ENCODE data around the gene CSNK1A1.
"Not testable (repeated sequence)": the region's sequence is repeated elsewhere in the genome, so short reads cannot be mapped to it uniquely, and the experiment has no call there.

Gene CSNK1A1

DNA sequence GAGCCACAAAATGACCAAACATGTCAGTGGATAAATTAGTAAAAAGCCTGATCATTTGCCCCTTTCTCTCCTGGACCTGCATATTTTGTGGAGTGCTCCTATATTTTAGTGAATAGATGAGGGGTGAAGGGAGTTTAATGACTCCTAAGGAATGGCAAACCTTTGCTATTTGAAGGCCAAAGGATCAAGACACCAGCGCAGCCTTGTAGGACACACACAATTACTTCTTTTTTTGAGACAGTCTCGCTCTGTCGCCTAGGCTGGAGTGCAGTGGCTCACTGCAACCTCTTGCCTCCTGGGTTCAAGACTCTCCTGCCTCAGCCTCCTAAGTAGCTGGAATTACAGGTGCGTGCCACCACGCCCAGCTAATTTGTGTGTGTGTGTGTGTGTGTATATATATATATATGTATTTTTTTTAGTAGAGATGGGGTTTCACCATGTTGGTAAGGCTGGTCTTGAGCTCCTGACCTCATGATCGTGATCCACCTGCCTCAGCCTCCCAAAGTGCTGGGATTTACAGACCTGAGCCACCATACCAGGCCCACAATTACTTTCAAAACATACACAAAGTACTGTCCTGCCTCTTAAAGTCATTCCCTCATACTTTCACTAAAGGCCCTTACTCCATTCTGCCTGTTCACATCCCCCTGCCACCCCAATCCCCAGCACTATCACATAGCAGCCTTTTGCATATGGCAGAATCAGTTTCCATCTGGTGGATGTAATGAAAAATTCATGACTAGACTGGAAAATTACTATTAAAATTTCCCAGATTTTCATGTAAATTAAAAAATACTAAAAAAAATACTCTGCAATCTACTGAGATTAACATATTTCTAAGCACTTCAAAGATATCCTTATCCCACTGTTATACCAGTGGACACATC is 60.4 kb downstream of the CSNK1A1 start:
- DNase-seq (ENCODE audit: low read depth in 2 of 2): no peak

DNA sequence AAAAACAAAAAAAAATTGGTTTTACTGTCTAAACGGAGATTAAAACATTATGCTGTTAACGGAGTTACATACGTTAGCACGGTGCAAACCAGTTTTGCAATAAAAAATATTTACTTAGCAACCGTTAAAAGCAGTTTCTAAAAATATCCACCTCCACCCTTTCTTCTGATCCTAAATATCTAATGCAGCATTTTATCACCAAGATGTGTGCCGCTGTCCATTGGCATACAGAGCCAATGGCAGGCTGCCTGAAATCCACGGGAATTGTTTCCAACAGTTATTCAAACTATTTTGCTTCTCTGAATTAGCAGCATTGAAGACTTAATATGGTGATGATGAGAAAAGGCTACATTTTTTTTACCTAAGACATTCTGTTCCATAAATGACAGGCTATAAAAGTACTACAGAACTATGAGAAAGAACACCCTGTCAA is 61.6 kb downstream of the CSNK1A1 start:
- DNase-seq (ENCODE audit: low read depth in 2 of 2): no peak

DNA sequence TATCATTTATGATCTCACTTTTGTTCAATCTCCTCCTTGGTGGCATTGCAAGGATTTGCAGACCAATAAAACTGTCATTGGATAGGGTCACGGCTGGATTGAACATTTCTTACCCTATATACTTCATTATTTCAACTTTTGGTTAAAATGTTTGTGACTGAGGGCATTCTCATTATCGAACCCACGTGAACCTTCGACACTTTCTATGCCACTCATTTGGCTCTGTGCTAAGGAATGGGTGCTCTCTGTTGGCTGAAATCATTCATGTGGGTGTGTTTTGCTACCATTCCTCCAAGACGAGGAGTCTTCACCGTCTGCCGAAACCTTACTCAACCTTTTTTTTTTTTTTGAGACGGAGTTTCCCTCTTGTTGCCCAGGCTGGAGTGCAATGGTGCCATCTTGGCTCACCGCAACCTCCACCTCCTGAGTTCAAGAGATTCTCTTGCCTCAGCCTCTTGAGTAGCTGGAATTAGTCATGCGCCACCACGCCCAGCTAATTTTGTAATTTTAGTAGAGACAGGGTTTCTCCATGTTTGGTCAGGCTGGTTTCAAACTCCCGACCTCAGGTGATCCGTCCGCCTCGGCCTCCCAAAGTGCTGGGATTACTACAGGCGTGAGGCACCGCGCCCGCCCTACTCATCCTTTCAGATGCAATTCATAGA is 62.5 kb downstream of the CSNK1A1 start:
- no peak for DNase-seq (ENCODE audit: low read depth in 2 of 2)

DNA sequence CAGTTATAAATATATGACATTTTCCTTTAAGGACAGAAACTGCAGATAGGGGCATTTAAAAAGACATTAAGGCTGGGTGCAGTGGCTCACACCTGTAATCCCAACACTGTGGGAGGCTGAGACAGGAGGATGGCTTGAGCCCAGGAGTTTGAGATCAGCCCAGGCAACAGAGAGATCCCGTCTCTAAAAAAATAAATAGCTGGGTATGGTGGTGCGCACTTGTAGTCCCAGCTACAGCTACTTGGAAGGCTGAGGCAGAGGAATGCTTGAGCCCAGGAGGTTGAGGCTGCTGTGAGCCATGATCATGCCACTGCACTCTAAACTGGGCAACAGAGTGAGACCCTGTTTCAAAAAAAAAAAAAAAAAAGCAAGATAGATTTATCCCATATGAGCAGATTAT is 63.6 kb downstream of the CSNK1A1 start:
- DNase-seq (ENCODE audit: low read depth in 2 of 2): no peak

DNA sequence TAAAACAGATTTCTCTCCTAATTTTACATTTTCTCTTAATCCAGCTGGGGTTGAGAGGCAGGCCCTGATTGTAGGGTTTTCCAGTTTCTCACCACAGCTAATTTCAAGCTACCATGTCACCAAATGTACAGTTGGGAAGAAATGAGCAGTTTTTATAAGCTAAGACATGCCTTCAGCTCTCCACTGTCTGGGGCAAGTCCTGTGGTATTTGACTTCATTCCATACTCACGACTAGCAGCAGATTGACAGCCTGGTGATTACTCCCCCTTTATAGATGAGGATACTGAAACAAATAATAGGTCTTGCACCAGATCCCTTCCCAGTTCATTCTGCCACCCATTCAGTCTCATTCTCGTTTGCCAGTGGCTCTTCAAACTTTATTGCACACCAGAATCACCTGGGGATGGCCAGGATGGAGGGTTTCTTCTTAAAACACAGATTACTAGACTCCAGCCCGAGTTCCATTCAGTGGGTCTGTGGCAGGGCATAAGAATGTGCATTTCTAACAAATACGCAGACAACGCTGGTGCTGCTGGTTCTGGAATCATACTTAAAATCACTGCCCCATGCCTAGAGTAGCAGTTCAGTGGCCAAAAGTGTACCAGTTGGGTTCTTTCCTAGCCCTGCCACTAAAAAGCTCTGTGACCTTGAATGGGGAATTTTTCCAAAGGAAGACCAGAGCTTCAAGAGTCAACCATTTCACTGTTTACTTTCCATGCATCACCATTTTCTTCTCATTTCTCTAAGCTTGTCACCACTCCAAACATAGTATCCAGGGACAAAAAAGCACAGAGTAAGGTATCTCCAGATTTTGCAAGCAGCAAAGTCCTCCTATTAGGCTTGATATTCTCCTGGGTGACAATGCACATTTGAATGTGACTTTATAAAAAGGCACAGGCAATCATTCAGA is 64.3 kb downstream of the CSNK1A1 start:
- no peak for DNase-seq (ENCODE audit: low read depth in 2 of 2)

DNA sequence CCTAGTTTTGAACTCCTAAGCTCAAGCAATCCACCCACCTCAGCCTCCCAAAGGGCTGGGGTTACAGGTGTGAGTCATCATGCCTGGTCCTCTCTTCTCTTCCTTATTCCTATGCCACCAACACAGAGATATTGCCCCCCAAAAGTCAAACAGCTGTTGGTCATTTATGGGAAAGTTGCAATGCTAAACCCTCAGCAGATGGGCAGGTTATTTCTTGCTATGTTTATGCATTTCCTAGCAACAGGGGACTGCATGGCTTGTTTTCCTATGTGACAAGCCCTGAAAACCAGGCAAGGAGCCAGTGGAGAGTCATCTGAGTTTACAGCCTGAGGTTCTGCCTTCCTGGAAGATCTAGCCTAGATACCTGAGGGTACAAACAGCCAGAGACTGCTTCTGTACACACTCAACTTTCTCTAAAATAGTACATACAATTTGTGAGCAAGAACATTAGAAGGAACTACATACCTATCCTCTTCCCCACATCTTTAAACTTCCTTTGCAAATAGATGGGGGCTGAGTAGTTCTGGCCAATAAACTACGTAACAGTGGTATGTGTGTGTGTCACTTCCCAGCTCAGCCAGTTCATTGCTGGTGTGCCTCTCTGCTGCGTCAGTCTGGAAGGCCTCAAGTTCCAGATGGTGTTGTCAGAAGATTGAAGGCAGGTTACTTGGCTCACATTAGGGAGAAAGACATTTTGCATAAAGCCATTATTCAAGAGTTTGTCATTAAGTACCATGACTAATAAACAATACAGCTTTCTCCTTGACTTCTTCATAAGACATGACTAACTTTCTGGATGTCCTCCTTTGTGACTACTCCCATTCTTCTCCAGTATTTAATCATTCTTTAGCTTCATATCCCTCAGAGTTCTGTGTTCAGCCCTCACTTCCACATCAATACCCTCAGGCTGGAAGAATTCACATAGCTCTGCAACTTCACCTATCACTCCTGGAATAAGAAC is 65.3 kb downstream of the CSNK1A1 start:
- no peak for DNase-seq (ENCODE audit: low read depth in 2 of 2)

DNA sequence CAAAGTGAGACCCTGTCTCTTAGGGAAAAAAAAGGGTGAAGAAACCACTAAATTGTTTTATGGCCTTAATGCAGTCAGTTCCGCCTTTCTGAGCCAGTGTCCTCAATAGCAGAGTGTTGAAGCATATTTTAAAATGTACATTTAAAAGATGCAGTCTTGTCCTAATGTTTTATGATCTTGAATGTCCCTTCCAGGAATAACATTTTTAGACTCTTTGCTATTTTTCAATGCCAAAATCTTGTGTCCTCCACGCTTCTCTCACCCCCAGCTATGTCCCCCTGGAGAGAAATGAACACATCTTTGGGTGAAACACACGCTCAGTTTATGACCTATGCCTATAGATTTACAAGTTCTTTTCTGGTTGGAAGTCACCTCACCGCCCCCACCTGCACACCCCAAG is 69.8 kb downstream of the CSNK1A1 start:
- DNase-seq (ENCODE audit: low read depth in 2 of 2): no peak

DNA sequence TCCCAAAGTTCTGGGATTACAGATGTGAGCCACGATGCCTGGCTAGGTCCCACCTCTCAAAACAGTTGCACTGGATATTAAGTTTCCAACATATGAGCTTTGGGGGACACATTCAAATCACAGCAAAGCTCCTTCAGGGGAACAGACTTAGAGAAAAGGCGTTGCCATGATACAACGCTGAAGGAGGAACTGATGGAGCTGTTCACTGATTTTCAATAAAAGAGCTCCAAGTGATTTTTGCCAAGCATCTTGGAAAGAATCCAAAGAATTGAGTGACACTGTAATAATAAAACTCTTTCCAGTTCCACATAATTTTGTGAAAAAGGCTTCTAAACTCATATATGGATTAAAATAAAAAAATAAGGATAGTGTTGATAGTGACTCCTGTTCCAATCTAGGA is 72.5 kb downstream of the CSNK1A1 start:
- no peak for DNase-seq (ENCODE audit: low read depth in 2 of 2)

DNA sequence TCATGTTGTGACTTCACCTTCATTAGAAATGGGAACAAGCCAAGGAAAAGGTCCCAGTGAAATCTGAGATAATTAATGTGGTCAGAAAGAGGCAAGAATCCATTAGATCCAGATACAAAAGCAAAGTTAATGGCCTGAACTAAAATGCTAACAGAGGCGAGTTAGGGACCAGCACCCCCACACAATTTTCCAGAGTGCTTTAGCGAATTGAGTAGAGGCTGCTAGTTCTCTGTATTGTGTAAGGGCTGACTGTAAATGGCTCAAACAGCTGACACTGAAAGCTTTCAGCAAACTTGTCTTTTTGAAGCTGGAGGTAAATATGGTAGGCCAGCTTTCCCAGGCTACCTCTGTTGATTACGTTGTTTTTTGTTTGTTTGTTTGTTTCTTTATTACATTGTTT is 75.5 kb downstream of the CSNK1A1 start:
- no peak for DNase-seq (ENCODE audit: low read depth in 2 of 2)

DNA sequence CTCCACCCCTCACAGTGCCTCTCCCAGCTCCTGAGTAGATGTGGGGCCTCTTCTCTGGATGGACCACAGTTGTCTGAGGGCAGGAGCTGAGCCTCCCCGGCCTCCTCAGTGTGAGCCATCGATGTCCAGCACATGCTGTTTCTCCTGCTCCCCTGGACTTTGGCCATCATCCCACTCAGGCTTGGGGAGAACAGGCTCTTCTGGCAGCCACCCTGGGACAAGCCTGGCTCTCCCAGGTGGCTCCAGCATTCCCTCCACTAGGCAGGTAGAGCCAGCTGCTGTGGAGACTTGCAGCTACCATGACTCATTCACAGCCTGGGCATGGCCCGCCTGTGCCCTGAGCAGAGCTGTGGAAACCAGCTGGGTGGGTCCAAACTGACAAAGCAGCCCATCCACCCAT is 77.0 kb downstream of the CSNK1A1 start:
- no peak for DNase-seq (ENCODE audit: low read depth in 2 of 2)

DNA sequence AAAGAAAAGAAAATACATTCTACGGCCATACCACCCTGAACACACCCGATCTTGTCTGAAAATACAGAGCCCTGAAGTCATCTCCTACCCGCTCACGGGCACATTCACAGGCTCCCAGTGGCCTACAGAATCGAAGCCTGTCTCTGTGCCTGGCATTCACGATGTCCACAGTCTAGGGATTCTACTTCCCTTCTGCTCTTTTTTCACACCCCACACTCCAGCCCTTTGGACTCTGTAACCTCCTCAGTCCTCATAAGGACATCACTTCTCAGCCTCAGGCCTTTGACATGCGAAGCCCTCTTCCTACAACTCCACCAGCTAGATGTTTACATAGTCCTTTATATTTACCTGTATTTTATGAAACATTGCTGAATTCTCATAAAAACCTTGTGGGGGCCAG is 77.8 kb downstream of the CSNK1A1 start:
- DNase-seq (ENCODE audit: low read depth in 2 of 2): no peak

DNA sequence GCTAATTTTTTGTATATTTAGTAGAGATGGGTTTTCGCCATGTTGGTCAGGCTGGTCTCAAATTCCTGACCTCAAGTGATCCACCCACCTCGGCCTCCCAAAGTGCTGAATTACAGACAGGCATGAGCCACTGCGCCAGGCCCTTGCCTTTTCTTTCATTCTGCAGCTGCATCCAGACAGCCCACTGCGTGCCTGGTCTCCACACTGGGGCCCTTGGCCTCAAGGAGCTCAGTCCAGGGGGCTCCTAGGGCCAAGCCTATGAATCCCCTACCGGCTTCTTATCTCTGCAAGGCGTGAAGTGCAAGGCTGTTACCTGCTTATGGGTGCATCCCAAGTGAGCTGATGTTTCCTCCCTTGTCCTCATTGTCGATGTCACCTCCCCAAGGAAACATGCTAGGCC is 78.8 kb downstream of the CSNK1A1 start:
- DNase-seq (ENCODE audit: low read depth in 2 of 2): no peak

DNA sequence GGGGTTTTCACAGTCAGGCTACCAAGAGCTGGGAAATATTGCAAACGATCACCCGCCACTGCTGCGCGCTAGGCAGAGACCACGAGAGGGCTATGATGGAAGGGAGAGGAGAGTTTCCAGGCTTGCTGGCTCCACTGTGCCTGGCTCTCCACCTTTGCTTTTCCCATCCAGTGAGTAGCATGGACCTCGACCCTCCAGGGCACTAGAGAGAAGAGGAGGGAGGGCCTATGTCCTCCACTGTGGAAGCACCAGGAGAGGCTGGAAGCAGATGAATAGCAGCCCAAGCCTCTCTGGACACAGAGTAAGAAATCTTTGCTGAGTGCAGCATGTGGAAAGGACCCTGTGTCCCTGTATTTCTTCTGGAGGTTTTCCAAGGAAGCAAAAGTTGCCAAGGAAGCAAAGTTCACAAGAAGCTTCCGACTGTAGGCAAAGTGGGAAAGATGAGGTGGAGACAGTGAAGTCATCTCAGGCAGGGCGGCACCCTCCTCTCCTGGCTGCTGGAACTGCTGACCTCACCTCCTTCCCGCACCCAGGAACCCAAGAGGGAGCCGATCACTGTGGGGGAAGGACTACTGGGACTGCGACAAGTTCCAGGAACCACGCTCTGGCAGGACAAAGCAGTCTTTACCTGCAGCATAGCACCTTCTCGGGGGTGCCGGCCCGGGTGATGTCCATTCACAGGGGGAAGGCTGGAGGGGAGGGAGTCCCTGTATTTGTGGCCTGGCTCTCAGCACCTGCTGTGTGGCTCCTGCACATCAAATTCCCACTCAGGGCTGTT is 79.6 kb downstream of the CSNK1A1 start:
- no peak for DNase-seq (ENCODE audit: low read depth in 2 of 2)

DNA sequence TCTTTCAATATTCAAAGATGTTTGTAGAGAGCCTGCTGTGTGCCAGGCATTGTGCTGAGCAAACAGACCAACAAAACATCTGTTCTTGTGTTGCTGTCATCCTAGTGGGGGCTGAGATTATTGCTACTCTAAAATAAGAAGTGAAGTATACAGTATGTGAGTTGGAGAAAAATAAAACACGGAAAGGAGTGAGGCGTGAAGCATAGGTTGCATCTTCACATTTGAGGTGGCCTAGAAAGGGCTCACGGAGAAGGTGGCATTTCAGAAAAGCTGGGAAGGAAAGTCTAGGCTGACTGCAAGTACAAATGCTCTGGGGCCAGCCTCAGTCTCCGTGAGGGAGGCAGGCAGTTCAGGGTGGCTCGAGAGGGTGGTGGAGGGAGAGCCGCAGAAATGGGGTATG is 80.3 kb downstream of the CSNK1A1 start:
- DNase-seq (ENCODE audit: low read depth in 2 of 2): no peak

DNA sequence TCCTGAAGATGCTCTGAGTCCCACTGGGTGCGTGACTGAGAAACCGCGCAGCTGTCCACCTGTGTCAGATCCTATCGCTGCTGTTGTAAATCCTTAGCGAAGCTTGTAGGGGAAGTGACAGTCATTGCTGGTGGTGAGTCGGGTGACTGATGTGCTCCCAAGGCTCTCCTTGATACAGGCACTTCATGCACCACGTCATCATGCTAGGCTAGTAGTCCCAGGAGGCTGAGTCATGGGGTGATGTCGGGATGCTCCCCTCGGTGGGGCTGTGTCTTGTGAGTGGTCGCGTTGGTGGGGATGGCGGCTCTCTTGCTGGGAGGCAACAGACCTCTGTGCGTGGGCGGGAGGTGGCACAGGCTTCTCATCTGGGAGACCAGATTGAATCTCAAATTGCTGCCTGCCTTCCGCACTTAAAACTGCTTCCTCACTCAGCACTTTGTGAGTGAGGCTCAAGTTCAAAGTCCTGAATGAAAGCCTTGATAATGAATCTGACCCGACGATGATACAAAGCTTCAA is 84.7 kb downstream of the CSNK1A1 start:
- no peak for DNase-seq (ENCODE audit: low read depth in 2 of 2)

DNA sequence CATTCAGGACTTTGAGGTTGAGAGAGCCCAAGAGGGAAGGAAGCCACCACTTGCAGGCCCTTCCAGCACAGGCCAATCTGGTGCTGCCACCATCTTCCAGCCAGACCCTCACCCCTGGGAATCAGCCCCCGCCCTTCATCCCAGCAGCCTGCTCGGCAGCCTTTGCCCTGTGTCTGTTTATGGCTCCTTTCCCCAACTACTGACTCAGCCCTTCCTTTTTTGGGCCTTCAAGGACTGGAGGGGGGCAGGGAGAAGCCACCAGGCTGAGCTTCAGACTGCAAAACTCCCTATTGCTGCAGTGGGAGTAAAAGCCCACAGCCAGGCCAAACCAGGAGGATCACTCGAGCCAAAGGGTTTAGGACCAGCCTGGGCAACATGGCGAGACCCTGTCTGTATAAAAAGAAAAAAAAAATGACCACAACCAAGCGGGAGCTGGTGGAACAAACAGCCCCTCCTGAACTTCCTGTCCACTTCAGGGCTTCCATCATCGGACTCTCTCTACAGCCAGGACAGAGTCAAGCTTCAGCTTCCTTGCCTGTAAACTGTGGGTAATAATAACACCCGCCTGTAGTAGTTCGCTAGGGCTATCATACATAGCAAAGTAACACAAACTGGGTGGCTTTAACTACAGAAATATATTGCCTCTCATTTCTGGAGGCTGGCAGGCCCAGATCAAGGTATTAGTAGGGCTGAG is 86.3 kb downstream of the CSNK1A1 start:
- no peak for DNase-seq (ENCODE audit: low read depth in 2 of 2)

DNA sequence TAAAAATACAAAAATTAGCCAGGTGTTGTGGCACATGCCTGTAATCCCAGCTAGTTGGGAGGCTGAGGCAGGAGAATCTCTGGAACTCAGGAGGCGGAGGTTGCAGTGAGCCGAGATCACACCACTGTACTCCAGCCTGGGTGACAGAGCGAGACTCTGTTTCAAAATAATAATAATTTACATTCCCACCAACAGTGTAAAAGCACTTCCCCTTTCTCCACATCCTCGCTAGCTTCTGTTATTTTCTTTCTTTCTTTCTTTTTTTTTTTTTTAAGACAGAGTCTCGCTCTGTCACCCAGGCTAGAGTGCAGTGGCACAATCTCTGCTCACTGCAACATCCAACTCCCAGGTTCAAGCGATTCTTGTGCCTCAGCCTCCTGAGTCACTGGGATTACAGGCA is 89.3 kb downstream of the CSNK1A1 start:
- not testable (repeated sequence) for DNase-seq (ENCODE audit: low read depth in 2 of 2)

DNA sequence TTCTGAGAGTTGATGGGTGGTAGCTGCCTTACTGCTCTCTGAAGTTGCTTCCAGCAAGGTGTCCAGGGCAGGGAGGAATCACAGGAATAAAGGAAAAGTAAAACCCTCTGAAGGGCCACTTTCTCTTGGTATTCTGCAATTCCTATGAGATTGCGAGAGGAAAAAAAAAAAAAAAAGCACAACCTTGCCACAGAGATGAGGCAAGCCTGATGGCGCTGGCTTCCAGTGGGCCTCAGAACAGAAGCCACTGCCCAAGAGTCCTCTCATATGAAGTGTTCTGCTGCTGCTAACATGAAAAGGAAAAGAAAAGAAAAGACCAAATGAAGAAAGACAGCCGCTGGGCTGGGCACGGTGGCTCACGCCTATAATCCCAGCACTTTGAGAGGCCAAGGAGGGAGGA is 91.3 kb downstream of the CSNK1A1 start:
- no peak for DNase-seq (ENCODE audit: low read depth in 2 of 2)

DNA sequence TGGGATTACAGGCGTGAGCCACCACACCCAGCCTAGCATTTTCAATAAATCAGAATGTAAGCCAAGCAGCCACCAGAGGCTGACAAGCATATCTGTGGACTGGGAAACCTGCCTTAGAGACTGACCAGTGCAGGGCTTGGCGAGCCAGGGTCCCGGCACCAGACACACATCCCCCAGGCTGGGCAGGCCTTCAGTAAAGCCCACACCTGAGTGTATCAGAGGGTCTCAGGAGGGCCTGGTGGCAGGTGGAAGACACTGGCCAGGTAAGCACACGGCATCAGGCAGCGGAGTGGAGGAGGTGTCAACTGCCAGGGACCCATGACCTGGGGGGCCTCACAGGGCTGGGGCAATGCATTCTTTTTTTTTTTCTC is 93.9 kb downstream of the CSNK1A1 start:
- DNase-seq (ENCODE audit: low read depth in 2 of 2): no peak
